Stomach (tissue), 4 donors: Measurements from ENCODE around the gene RMRP.

ENCODE experiments used
- EP300 ChIP-seq: sonication (generic); formaldehyde crosslinking; IDR thresholded peaks from one replicate; pipeline ENCODE4 v1.6.1; 2017; ENCODE audit warnings: antibody characterized with exemption
- TF ChIP-seq, protein P1 (sequence below), 7 experiments: fragments of 450-650 bp in 4 of 7; fragments of 200-600 bp in 3 of 7; sonication (generic) in 3 of 7; IDR thresholded peaks; one replicate each; pipeline ENCODE4 v1.5.1; 2016 to 2019; ENCODE audit warnings: antibody characterized with exemption in 7 of 7, control low read depth in 2 of 7, mild to moderate bottlenecking in 1 of 7

GRCh38 chr9:35651956-35652828, 5.6 kb downstream of the RMRP start:
- TF ChIP-seq, protein P1, sequence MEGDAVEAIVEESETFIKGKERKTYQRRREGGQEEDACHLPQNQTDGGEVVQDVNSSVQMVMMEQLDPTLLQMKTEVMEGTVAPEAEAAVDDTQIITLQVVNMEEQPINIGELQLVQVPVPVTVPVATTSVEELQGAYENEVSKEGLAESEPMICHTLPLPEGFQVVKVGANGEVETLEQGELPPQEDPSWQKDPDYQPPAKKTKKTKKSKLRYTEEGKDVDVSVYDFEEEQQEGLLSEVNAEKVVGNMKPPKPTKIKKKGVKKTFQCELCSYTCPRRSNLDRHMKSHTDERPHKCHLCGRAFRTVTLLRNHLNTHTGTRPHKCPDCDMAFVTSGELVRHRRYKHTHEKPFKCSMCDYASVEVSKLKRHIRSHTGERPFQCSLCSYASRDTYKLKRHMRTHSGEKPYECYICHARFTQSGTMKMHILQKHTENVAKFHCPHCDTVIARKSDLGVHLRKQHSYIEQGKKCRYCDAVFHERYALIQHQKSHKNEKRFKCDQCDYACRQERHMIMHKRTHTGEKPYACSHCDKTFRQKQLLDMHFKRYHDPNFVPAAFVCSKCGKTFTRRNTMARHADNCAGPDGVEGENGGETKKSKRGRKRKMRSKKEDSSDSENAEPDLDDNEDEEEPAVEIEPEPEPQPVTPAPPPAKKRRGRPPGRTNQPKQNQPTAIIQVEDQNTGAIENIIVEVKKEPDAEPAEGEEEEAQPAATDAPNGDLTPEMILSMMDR (IDR thresholded peaks at IDR 0.05) = no peak
- no peak for TF ChIP-seq EP300
